Femur (tissue), 1 donor: ENCODE data around the gene IL10RB.
A peak's percentile ranks its signal among the peaks of the same experiment; 100 is the strongest.
"Not testable (repeated sequence)": the region's sequence is repeated elsewhere in the genome, so short reads cannot be mapped to it uniquely, and the experiment has no call there.

Experiments
- DNase-seq: peaks from one replicate; pipeline ENCODE4 v3.0.0-alpha.2; 2017

Gene IL10RB

DNA sequence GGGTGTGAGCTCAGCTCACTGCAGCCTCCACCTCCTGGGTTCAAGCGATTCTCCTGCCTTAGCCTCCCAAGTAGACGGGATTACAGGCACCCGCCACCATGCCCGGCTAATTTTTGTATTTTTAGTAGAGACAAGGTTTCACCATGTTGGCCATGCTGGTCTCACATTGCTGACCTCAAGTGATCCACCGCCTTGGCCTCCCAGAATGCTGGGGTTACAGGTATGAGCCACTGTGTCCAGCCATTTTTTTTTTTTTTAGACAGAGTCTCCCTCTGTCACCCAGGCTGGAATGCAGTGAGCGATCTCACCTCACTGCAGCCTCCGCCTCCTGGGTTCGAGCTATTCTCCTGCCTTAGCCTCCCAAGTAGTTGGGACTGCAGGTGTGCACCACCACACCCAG lies 23.3 kb upstream of the IL10RB start:
- not testable (repeated sequence) for DNase-seq

DNA sequence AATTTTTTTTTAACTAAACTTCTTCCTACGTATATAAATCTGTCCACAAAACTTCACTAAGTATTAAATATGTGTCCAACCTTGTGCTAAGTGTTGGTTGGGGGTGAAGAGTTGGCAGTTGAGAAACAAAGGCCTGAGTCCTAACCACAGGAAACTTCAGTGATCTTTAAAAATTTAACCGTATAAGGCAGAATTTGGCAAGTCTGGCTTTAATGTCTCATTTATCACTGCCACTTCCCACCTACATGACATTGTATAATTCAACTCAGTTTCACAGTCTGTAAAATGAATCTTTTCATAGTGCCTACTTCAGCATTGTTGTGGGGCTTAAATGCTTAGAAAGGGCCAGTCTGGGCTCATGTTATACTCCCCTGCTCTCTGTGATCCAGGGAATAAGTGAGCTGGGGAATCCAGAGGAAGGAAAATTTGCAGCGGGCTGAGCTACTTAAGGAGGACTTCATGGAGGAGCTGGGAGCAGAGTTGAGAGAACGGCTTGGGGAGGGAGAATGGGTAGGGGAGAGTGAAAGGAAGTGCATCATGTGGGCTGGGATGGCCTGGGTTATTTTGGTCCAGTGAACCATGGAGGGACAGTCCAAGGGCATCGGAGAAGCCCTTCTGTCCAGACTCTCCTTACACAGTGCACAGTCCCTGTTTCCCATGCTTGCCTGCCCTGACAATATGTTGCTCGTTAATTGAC lies 21.9 kb upstream of the IL10RB start:
- DNase-seq = no peak

DNA sequence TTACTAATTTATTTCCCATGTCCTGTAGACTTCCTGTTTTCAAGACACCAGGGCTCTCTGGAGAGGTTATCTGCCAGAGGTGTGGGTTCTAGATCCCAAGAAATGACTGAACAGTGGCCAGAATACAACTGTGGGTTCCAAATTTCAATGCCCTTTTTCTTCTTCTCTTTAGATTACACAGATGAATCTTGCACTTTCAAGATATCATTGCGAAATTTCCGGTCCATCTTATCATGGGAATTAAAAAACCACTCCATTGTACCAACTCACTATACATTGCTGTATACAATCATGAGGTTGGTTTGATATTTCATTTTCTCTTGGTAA lies 21.4 kb upstream of the IL10RB start:
- no peak for DNase-seq

DNA sequence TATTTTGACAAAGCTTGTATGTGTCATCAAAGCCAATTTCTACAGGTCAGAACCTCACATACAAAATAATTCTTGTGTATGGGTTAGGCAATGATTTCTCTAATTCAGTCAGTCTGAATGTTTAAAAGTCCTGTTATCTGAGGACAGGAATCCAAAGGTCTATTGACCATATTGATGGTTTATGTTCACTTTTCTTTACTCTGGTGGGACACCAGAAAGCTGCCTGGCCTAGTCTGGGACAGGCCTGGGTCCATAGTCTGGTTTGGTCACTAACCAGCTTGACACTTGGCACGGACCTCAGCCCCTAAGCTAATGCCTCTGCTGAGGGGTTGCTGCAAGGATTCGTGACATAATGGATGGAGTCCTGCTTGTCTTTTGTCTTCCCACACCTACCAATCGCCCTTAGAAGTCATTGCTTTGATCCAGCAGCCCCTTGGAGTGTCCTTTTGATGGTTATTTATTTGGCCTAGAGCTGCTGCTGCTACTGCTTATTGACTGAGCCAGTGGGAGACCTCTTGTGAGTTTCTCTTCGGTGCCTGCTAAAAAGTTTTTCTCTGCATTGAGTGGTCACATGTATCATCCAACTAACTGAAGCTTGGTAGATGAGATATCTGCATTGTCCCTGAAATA lies 20.8 kb upstream of the IL10RB start:
- no peak for DNase-seq

DNA sequence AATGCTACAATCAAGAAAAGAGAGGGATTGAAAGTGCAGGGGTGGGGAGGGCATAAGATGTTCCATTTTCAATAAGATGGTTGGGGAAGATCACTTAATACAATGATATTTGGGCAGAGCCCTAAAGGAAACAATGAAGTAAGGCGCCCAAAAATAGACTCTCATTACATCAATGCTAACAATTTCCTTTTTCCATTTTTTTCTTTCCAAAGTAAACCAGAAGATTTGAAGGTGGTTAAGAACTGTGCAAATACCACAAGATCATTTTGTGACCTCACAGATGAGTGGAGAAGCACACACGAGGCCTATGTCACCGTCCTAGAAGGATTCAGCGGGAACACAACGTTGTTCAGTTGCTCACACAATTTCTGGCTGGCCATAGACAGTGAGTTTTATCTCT lies 19.7 kb upstream of the IL10RB start:
- DNase-seq = no peak

DNA sequence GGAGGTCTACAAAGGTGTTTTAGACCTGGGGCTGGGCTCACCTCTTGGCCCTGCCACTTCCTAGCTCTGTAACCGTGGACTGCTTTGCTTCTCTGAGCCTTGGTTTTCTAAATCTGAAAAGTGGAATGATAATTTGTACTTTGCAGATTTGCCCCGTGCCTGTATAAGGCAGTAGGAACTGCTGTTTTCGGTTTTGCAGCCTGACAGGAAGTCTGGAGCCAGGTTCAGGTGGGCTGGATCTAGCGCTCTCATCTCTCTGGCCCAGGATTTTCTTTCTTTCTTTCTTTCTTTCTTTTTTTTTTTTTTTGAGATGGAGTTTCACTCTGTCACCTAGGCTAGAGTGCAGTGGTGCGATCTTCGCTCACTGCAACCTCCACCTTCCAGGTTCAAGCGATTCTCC lies 19.2 kb upstream of the IL10RB start:
- DNase-seq = no peak

DNA sequence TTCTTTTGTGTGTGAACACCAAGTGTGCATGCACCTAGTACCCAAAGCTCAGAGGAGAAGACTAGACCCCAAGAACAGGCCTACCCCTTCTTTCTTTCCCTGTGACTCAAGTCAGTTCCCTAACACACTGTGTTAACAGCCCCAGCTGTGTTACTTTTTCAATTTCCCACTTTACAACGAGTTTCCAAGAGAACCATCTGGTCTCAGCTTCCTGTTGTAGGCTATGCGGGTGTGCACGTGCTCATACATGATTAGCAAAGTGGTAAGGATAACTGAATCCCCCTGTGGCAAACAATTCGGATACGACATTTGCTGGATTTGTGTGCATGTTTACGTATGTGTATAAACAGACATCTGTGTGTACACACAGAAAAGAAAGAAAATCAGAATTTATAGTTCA lies 18.6 kb upstream of the IL10RB start:
- DNase-seq = no peak

DNA sequence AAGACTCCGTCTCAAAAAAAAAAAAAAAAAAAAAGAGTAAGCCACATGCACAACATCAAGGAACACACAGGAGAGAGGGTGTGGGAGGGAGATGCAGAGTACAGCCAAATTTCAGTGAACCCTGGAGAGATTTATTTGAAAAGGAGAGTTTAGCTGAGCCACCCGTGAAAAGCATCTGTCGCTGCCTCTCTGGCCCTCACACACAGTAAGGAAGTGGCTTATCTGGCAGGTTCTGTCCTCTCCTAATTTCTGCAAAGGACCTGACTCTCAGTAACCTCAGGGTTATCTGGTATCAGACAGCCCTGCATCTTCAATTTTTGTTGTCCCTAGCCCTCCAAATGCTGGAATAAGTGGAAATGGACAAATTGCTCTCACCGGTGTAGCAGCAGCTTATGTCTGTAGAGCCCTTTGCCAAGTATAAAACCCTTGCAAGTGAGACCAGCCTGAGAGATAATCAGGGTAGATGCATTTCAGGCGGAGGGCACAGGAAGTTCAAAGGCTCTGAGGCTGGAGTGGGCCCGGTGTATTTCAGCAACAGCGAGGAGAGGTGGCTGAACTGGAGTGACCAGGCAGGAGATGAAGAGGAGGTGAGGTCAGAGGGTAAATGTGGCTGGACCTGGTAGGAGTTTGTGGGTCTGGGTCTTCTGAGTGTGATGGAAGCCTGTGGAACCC lies 16.7 kb upstream of the IL10RB start:
- DNase-seq = no peak

DNA sequence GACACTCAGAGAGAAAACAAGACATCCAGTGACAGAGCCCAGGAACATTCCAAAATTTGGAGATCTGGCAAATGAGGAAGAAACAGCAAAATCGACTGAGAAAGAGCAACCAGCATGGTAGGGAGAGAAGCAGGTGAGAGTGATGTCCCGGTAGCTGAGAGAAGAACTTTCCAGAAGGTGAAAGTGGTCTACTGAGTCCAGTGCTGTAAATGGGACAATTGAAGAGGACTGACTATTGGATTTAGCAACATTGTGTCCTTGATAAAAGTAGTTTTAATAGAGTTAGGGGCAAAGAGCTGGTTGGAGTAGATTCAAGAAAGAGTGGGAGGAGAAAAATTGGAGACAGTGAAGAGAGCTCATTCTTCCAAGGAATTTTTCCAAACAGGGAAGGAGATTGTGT lies 15.0 kb upstream of the IL10RB start:
- DNase-seq = no peak

DNA sequence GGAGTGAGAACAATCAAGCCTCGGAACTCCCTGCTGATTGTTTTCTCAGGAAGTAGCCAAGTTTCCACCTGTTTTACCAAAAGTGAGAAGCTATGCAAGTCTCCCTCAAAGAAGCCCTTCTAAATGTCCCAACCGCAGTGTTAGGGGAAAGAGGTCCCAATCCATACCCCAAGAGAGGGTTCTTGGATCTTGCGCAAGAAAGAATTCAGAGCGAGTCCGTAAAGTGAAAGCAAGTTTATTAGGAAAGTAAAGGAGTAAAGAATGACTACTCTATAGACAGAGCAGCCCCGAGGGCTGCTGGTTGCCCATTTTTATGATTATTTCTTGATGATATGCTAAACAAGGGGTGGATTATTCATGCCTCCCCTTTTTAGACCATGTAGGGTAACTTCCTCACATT lies 12.8 kb upstream of the IL10RB start:
- not testable (repeated sequence) for DNase-seq

DNA sequence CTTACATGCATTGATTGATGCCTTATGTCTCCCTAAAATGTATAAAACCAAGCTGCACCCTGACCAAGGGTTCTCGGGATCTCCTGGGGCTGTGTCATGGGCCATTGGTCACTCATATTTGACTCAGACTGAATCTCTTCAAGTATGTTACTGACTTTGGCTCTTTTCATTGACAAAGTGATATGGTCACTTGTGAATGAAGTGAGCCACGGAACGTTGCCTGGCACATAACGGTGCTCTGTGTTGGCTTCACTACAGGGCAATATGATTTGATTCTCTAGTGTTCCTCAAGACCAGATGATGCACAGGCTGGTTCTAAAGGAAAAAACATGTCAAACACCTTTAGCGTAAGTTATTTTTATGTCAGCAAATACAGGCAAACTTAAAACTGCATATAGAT lies 11.4 kb upstream of the IL10RB start:
- no peak for DNase-seq

DNA sequence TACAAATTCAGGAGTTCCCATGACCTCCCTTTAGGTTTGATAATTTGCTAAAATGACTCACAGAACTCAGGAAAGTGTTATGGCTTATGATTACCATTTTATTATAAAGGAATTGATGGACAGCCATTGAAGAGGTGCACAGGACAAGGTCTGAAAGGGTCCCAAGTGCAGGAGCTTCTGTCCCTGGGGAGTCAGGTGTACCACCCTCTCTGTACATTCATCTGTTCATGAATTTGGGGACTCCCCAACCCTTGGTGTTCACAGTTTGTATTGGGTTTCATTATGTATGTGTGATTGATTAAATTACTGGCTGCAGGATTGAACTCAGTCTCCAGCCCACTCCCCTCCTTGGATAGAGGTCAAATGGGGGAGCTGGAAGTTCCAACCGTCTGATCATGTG lies 10.8 kb upstream of the IL10RB start:
- DNase-seq = no peak

DNA sequence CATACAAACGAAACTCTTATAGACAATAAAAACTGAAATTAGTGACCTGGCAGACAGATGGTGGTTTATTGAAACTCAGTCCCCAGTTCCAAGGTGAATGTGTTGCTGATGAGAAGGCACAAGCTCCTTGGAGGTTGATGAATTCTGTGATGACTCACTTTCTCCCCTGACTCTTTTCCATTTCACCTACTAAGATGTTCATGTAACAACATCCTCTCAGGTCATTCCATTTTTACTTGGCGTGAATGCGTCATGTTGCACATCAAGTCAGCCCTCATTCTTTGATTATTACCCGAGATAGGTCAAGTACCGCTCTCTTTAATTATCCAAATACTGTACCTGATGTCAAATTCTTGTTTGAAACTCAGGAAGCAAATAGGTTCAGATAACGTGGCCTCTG lies 10.1 kb upstream of the IL10RB start:
- DNase-seq = no peak

DNA sequence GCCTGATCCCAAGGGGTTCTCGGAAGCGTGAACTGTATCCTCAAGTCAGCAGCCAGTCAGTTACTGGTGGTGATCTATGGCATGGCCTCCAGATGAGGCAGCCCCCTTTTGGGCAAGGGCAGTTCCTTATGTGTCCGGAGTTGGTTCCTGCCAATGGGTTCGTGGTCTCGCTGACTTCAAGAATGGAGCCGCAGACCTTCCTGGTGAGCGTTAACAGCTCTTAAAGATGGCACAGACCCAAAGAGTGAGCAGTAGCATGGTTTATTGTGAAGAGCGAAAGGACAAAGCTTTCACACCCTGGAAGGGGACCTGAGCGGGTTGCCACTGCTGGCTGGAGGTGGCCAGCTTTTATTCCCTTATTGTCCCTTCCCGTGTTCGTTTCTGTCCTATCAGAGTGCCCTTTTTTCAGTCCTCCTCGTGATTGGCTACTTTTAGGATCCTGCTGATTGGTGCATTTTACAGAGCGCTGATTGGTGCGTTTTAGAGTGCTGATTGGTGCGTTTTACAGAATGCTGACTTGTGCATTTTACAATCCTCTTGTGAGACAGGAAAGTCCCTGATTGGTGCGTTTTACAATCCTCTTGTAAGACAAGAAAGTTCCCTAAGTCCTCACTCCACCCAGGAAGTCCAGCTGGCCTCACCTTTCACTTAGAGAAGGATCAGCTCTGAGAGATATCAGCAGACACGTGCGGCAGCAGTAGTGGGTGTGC lies 8.9 kb upstream of the IL10RB start:
- no peak for DNase-seq

DNA sequence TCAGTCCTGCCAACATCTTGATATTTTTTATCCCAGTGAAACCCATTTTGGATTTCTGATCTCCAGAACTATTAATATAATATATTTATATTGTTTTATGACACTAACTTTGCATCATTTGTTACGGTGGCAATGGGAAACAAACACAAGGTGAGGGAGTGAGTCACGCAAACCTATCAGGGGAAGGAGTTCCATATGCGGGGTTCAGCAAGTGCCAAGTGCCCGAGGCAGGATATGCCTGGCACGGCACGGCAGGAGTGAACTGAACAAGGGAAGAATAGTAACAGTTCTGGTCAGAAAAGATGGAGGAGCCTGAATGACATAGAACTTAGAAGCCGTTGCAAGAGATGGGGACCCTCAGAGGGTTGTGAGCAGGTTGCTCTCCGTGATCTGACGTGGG lies 7.7 kb upstream of the IL10RB start:
- no peak for DNase-seq

DNA sequence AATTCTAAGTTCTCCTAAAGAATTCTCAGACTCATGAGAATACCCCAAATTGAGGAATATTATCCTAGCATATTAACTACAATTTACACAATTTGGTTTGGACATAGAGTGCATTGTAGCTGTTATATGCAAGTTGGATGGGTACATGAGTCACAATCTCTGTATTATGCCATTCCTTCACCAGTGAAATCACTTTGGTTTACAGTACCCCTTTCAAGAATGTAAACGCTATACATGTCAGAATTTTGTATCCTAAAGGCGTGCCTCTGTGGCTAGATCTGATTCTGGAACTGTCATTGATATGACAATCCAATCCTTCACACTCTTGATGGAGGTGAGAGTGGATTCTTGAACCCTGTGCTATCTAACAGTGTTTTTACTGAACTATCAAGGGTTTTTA lies 6.7 kb upstream of the IL10RB start:
- no peak for DNase-seq

DNA sequence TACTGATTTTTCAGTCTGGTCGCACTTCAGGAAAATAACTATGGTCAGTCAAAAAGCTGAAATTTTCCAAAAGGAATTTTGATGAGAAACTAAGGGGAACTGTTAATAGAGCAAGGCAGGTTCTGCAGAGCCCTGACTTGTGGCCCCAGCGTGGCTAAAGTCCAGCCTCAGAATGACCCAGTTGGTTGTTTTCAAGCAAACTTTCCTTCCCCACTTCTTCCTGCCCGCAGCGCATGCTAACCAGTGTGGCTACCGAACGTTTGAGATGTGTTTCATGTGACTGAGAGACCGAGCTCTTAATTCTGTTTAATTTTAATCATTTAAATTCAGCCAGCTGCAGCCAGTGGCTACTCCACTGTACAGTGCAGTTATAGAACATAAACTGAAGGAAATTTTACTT lies 6.2 kb upstream of the IL10RB start:
- DNase-seq = no peak

DNA sequence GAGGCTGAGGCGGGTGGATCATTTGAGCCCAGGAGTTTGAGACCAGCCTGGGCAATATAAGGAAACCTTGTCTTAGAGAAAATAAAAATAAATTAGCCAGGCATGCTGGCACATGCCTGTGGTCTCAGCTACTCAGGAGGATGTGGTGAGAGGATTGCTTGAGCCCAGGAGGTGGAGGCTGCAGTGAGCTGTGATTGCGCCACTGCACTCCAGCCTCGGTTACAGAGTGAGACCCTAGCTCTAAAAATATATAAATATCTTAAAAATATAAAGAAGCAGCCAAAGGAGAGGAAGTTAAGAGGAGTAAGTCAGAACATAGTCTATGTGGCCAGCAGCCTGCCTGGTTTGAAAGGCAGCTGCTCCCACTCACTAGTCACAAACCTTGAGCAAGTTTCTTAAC lies 4.5 kb upstream of the IL10RB start:
- DNase-seq = peak; percentile 50

DNA sequence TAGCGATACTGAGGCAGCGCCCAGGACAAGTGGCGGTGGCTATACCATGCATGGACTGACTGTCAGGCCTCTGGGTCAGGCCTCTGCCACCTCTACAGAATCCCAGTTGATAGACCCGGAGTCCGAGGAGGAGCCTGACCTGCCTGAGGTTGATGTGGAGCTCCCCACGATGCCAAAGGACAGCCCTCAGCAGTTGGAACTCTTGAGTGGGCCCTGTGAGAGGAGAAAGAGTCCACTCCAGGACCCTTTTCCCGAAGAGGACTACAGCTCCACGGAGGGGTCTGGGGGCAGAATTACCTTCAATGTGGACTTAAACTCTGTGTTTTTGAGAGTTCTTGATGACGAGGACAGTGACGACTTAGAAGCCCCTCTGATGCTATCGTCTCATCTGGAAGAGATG lies 3.2 kb upstream of the IL10RB start:
- no peak for DNase-seq

DNA sequence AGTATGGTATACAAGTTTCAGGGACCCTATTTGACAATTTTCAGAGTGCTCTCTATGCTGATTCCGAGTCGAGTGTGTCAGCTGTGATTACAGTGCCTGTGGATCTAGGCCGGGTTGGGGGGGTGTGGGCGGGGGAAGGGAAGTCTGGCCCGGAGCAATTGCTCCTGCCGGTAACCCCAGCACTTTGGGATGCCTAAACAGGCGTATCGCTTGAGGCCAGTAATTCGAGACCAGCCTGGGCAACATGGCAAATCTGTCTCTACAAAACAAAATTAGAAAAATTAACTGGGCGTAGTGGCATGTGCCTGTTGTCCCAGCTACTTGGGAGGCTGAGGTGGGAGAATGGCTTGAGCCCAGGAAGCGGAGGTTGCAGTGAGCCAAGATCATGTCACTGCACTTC lies 1.6 kb upstream of the IL10RB start:
- no peak for DNase-seq

DNA sequence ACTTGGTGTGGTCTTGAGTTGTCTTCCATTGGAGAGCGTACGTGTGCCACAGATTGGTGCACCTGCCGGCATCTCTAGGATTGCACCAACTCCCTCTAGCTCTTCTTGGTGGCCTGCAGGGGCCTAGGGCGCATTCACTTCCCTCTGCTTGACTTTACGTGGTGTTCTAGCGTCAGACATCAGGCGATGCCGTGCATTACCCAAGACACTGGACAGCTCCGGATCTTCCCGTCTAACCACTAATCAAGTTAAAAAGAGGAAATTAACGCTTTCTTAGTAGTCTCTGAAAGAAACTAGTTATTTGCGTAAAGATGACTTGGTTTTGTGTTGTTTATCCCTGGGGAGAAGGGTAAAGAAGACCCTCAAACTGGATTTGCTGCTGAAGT lies 510 bp upstream of the IL10RB start:
- peak; percentile 71 for DNase-seq

DNA sequence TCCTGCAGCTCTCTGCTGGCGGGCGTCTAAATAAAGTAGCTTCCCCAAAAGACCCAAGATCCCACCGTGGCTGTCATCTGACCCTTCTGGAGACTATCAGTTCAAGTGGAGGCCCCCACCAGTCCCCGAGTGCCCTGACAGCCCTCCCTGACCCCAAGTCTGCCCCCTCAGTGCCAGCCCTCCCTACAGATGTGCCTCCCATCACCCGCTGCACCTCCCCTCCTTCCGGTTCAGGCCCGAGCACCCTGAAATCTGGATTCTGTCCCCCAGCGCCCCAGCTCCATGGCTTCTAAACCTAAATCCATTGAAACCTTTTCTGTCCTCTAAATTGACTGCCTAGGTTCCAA lies 595 bp downstream of the IL10RB start:
- no peak for DNase-seq

DNA sequence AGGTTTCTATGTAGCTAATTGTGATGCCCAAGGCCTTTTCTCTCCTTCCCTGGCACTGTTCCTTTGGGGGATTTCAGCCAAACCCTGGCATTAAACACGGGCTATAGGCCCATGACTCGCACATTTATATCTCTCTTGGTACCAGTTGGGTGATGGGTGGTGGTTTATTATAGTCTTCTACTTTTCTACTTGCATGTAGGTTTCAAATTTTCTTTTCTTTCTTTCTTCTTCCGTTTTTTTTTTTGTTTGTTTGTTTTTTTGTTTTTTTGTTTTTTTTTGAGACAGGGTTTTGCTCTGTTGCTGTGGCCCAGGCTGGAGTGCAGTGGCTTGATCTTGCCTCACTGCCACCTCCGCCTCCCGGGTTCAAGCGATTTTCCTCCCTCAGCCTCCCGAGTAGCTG lies 1.1 kb downstream of the IL10RB start:
- DNase-seq = no peak

DNA sequence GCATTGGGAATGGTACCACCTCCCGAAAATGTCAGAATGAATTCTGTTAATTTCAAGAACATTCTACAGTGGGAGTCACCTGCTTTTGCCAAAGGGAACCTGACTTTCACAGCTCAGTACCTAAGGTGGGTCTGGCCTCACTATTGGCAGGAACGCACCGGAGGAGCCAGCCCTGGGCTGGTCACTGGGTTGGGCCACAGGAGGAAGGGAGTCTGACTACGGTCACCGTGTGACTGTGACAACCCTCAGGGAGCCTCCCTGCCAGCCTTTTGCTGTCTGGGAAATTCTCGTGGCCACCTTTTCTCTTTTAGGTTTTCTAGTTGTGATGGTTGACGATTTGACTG lies 2.2 kb downstream of the IL10RB start:
- DNase-seq = no peak
